GM19025 (cell line): ENCODE data around the gene ZEB2.

Experiments
- ATAC-seq: cut with Tn5 transposase; IDR thresholded peaks from one replicate; pipeline ENCODE4 v1.9.1; 2021; ENCODE audit warnings: mild to moderate bottlenecking, low read depth, moderate library complexity; ENCODE audit not compliant: unreplicated experiment

The ZEB2 gene

GRCh38 chr2:144431392-144431783 is 88.5 kb downstream of the ZEB2 start:
- ATAC-seq = no peak

DNA sequence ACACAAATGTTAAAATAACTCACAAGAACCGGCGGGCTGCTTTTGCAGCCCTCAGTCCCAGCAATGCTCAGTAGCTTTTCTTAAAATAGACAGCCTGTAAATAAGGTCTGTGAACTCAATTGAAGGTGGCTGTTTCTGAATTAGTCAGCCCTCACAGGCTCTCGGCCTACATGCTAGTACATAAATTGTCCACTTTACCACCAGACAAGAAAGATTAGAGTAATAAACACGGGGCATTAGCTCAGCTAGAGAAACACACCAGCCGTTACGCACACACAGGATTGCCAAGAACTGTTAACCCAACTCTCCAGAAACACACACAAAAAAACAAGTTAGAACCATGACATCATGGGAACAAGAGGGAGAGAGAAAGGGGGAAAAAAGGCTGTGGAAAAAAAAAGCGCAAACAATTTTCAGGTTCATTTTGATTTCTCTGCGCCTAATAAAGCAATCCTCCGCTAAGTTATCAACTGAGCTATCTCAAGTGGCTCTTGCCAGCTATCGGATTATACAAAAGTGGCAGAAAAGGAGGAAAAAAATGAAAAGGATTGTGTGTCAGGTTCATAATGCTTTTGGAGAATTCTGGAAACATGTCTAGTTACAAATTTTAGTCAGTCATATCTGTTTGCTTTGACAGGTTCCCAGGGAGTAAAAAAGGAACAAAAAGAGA is 89.1 kb downstream of the ZEB2 start:
- ATAC-seq = peak; percentile 85

GRCh38 chr2:144429396-144430112 is 90.4 kb downstream of the ZEB2 start:
- ATAC-seq = no peak

GRCh38 chr2:144426981-144427479 is 92.9 kb downstream of the ZEB2 start:
- ATAC-seq = no peak

- no peak for ATAC-seq
Observed at GRCh38 chr2:144426355-144426754, 93.6 kb downstream of the ZEB2 start.

GRCh38 chr2:144424559-144425240 is 95.2 kb downstream of the ZEB2 start:
- ATAC-seq = no peak

GRCh38 chr2:144421606-144422510 is 98.1 kb downstream of the ZEB2 start:
- ATAC-seq = no peak

DNA sequence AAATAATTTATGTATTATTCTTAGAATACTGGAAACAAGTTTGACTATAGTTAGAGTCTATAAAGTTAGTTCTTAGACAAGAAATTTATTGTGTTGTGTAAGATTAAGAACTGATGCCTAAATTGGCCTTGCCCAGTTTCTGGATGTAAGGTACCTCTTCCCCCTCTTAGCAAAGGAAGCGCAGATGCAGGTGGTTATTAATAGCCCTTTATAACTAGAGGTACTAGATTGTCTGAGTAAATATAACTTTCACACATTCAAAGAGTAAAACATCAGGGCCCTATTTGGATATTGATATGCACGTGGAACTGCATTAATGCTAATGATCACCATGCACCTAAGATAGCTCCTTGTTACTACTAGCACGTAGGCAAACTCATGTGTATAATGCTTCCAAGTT is 100.7 kb downstream of the ZEB2 start:
- no peak for ATAC-seq

DNA sequence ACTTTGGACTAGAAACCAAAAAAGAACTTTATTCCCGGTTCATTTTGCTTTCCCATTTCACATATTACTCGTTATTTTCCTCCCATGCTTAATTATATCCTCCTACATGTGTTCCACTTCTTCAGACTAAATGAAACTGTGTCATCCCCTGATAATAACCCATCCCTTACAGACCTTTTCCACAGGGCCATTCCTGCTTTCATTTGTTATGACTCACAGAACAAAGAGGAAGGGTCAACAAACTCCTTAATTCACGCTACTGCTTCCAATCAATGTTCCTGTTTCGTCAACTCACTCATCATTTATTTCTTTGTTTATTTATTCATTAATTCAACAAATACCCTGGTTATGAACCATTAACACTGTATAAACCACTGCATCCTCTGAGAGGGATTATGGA is 104.5 kb downstream of the ZEB2 start:
- ATAC-seq = no peak

DNA sequence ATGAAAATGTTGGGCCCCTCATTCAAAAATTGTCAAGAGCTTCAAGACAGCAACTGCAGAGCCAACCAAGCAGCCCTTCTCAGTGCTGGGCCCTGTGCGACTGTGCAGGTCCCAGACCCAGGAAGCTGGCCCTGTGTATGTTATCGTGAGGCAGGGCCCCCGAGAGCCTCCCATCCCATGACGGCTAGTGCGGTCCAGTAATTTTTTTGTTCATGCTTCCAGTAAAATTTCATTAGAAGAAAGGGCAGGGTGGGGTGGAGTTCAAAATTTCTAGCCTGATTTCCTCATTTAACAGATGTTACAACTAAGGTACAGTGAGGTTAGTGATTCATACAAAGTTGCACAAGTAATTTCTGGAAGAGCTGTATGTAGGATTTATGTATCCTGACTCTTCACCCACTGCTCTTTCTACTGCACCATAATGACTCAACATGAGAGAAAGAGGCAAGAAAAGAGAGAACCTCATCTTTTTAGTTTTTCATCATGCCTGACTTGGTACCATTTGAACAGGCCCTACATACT is 105.5 kb downstream of the ZEB2 start:
- ATAC-seq = peak; percentile 57

DNA sequence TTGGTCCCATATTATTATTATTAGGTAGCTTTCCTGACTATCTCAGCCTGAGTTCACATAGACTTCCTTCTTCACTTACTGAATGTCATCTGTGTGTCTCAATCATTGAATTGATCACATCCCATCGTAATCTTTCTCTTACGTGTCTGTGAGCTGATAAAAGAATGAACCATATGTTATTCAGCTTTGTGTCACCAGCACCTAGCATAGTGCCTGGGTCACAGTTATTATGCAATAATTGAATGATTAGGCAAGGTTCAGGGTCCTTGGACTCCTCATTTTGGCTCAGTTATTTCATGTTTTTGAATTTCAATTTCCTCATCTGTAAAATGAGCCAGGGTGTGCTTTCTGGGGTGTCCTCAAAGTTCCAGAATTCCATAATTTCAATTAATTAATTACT is 107.2 kb downstream of the ZEB2 start:
- ATAC-seq = no peak

DNA sequence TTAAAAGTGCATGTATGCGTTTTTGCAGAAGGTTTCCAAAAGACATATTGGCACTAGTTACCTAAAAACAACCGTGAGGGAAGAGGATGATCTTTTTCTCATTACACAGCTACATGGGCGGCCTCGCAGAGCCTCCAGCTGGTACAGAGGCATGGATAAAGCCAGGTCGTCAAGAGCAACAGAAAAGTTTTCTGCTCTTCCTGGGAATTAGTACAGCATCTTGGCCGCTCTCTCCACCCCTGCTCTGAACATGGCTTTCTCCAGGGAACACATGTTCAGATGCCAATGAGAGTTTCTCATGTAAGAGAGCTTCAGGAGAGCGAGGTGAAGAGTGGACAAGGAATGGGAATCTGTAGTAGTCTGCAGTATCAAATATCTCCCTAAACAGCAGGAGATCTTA is 108.4 kb downstream of the ZEB2 start:
- no peak for ATAC-seq

- ATAC-seq = no peak
Observed at GRCh38 chr2:144409241-144409640, 110.7 kb downstream of the ZEB2 start.

GRCh38 chr2:144407262-144407661 is 112.7 kb downstream of the ZEB2 start:
- no peak for ATAC-seq

DNA sequence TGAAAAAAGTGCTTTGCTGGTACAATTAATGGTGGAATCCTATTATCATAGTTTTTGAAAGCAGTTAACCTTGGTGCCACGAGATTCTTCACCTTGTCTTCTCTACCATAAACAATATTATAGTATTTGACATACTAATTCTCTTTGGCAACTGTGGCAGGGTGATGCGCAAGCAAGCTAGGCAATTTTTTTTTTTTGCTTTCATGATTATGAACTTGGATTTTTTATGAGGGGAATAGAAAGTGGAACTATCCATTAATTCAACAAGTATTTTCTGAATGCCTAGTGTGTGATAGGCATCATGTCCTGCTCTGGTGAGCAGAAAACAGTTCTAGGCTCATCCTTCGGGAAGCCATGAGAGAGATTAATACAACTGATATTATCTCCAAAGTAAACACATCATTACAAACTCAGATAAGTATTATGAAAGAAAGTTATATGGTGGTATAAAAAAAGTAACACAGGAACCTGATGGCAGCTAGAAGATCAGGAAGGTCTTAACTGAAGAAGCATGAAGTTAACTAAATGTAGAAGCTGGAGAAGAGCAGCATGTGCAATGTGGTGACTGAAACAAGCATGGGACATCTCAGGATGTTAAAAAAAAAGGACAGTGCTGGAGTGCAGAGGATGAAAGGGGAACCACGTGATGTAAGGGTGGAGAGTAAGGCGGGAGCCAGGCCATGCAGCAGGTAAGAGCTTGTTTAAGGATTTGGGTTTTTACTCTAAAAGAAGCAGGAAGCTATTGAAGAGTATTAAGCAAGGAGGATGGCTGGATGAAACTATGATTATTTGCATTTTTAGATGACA is 113.7 kb downstream of the ZEB2 start:
- no peak for ATAC-seq

GRCh38 chr2:144405321-144405720 is 114.6 kb downstream of the ZEB2 start:
- no peak for ATAC-seq

GRCh38 chr2:144404586-144405314 is 115.2 kb downstream of the ZEB2 start:
- ATAC-seq = no peak

DNA sequence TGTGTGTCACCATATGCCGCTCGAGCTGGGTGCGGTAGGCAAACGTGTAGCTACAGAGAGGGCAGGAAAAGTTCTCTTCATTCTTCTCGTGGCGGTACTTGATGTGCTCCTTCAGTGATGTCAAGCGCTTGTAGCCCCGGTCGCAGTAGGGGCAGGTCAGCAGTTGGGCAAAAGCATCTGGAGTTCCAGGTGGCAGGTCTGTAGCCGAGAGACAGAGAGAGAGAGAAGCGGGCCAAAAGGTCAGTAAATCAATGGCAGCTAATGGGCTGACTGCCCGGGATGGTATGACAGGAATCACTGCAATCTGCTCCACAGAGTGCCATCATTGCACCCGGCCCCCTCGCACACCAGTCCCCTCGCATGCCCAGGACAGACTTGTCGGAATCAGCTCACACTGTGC is 116.0 kb downstream of the ZEB2 start:
- no peak for ATAC-seq

GRCh38 chr2:144402251-144402650 is 117.7 kb downstream of the ZEB2 start:
- ATAC-seq = no peak
